HG02981 (cell line): Measurements from ENCODE around the gene METTL13.

ENCODE experiments used
- ATAC-seq: cut with Tn5 transposase; IDR thresholded peaks from one replicate; pipeline ENCODE4 v1.9.1; 2021; ENCODE audit warnings: mild to moderate bottlenecking, moderate library complexity; ENCODE audit not compliant: unreplicated experiment

METTL13 gene

GRCh38 chr1:171844381-171844780 is 62.9 kb downstream of the METTL13 start:
- no peak for ATAC-seq

GRCh38 chr1:171845998-171846397 is 64.5 kb downstream of the METTL13 start:
- ATAC-seq: no peak
